D721Med (cell line): ENCODE results near the gene M6PR.

ENCODE experiments used
- DNase-seq: peaks from one replicate; pipeline ENCODE4 v3.0.0; 2011; ENCODE audit warnings: low spot score; ENCODE audit not compliant: insufficient read length
- FAIRE-seq: peaks from 2 replicates; lab custom pipeline; 2011; peaks lifted over from hg19 to GRCh38; lab: Jason Lieb, UNC
- TF ChIP-seq, protein P1 (sequence below): IDR thresholded peaks from 2 replicates; pipeline ENCODE4 v1.5.1; 2012; ENCODE audit warnings: mild to moderate bottlenecking, control low read depth; ENCODE audit not compliant: insufficient read depth; ENCODE audit errors: missing control alignments

Gene M6PR

DNA sequence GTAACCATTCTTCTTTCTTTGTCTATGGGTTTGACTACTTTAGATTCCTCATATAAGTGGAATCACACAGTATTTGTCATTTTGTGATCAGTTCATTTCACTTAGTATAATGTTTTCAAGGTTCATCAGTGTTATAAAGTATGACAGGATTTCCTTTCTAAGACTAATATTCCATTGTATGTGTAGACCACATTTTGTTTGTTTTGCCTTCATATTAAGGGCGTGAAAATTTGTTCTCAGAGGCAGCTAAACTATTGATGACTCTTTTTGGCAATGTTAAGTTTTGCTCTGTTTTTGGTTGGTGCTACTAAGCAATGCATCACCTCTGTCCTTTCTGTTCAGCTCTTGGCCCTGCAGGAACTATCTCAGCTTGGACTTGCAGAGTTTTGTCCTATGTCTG lies 38.2 kb upstream of the M6PR start:
- FAIRE-seq (no peak), DNase-seq (no peak)
- TF ChIP-seq, protein P1, sequence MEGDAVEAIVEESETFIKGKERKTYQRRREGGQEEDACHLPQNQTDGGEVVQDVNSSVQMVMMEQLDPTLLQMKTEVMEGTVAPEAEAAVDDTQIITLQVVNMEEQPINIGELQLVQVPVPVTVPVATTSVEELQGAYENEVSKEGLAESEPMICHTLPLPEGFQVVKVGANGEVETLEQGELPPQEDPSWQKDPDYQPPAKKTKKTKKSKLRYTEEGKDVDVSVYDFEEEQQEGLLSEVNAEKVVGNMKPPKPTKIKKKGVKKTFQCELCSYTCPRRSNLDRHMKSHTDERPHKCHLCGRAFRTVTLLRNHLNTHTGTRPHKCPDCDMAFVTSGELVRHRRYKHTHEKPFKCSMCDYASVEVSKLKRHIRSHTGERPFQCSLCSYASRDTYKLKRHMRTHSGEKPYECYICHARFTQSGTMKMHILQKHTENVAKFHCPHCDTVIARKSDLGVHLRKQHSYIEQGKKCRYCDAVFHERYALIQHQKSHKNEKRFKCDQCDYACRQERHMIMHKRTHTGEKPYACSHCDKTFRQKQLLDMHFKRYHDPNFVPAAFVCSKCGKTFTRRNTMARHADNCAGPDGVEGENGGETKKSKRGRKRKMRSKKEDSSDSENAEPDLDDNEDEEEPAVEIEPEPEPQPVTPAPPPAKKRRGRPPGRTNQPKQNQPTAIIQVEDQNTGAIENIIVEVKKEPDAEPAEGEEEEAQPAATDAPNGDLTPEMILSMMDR, result no peak

DNA sequence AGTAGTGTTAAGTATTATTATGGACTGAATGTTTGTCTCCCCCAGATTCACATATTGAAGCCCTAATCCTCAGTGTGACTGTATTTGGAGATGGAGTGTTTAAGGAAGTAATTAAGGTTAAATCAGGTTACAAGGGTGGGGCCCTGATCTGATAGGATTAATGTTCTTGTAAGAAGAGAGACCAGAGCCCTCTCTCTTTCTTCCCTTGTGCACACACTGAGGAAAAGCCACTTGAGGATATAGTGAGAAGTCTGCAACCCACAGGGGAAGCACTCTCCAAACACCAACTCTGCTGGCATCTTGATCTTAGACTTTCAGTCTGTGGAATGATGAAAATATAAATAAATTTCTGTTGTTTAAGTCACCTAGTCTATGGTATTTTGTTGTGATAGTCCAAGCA lies 37.7 kb upstream of the M6PR start:
- DNase-seq (no peak), FAIRE-seq (no peak)
- TF ChIP-seq, protein P1, result no peak

- FAIRE-seq (no peak), DNase-seq (no peak)
- TF ChIP-seq, protein P1, result no peak
These were observed 35.8 kb upstream of the M6PR start for GRCh38 chr12:8985213-8985754.

DNA sequence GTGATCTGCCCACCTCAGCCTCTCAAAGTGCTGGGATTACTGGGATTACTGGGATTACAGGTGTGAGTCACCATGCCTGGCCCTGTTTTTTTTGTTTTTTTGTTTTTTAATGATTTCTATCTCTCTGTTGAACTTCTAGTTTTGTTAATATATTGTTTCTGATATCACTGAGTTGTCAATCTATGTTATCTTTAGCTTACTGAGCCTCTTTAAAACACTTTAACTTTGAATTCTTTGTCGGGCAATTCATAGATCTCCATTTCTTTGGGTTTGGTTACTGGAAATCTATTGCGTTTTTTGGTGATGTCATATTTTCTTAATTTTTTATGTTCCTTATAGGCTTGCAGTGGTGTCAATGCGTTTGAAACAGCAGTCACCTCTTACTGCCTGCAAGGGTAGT lies 30.7 kb upstream of the M6PR start:
- no peak for FAIRE-seq
- TF ChIP-seq, protein P1, result no peak
- DNase-seq, result no peak

GRCh38 chr12:8970432-8970831 lies 21.0 kb upstream of the M6PR start:
- DNase-seq (no peak), FAIRE-seq (no peak)
- TF ChIP-seq, protein P1, result no peak

DNA sequence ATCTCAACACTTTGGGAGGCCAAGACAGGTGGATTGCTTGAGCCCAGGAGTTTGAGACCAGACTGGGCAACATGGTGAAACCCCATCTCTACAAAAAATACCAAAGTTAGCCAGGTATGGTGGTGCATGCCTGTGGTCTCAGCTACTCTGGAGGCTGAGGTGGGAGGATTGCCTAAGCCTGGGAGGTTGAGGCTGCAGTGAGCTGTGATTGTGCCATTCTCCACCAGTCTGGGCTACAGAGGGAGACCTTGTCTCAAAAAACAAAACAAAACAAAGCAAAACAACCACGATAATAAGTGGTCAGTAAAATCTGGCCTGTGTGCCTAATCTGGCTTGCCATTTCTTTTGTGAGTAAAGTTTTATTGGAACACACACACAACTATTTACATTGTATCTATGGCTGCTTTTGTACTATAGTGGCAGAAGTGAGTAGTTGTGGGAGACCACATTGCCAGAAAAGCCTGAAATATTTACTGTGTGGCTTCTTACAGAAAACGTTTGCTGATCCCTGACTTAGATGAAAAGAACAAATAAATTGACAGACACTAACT lies 20.5 kb upstream of the M6PR start:
- TF ChIP-seq, protein P1, result no peak
- DNase-seq, result no peak
- FAIRE-seq, result no peak

DNA sequence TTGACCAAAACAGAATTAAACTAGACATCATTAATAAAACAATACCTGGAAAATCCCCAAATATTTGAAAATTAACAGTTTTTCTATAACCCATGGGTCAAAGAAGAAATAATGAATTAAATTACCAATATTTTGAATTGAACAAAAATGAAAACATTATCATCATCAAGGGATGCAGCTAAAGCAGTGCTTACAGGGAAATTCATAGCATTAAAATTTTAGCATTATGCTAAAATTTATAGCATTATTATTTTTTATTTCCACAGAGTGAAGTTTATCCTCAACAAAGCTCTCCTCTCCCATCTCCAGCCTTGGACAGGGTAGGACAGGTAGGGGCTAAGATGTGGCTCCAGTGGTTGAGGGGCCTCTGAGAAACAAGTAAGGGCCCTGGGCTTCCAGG lies 19.3 kb upstream of the M6PR start:
- no peak for DNase-seq
- FAIRE-seq, result no peak
- TF ChIP-seq, protein P1, result no peak
